SK-N-SH (cell line): Measurements from ENCODE around the gene TBX4. TPM values are rescaled to one million over a fixed set of nuclear protein-coding genes. Genes with fewer than 3 reads are reported as not detected.

Experiments
- CTCF ChIA-PET: fragments of 300-600, 350-600 bp; formaldehyde crosslinking; extraction: SDS; loops from one replicate; lab custom pipeline; 2021; lab: Yijun Ruan, JAX
- POLR2A ChIA-PET: fragments of 350-600 bp; sonication (Branson Sonifier 250); formaldehyde crosslinking; extraction: SDS; loops from one replicate; lab custom pipeline; 2020; ENCODE audit warnings: antibody characterized with exemption, inconsistent platforms; lab: Yijun Ruan, JAX
- DNase-seq: peaks from one replicate; pipeline ENCODE4 v3.0.0; 2012
- H2AFZ ChIP-seq: fragments of 200-600 bp; sonication (generic); 2 replicates; pipeline ENCODE4 v1.8.1; 2016; ENCODE audit warnings: antibody characterized with exemption, mild to moderate bottlenecking, low read depth
- H3F3A ChIP-seq: fragments of 200-600 bp; sonication (generic); replicated peaks from 2 replicates; pipeline ENCODE3; 2016; ENCODE audit warnings: antibody characterized with exemption, mild to moderate bottlenecking; ENCODE audit not compliant: insufficient read depth
- H3K27ac ChIP-seq, 2 experiments: fragments of 200-500 bp in 1 of 2; fragments of 200-600 bp in 1 of 2; sonication (Bioruptor generic) in 1 of 2; sonication (generic), shearing (Covaris generic) in 1 of 2; 2 replicates each; pipeline versions ENCODE4 v1.5.1 to v1.6.1; 2014 to 2016; ENCODE audit warnings: low read depth in 2 of 2, inconsistent platforms in 1 of 2, low read length in 1 of 2, mild to moderate bottlenecking in 1 of 2, mixed read lengths in 1 of 2
- H3K27me3 ChIP-seq: fragments of 200-600 bp; sonication (generic), shearing (Covaris generic); 2 replicates; pipeline ENCODE4 v1.6.1; 2016; ENCODE audit warnings: mixed run types; ENCODE audit not compliant: insufficient read depth
- H3K36me3 ChIP-seq, 2 experiments: fragments of 200-500 bp in 1 of 2; fragments of 200-600 bp in 1 of 2; sonication (Bioruptor generic) in 1 of 2; sonication (generic) in 1 of 2; replicated peaks in 1 of 2; 2 replicates each; pipeline versions ENCODE3 to v1.5.1; 2014 to 2016; ENCODE audit warnings: low read length in 1 of 2, mild to moderate bottlenecking in 1 of 2; ENCODE audit not compliant: insufficient read depth in 2 of 2, control insufficient read depth in 1 of 2
- H3K4me1 ChIP-seq, 2 experiments: fragments of 200-500 bp in 1 of 2; fragments of 200-600 bp in 1 of 2; sonication (Bioruptor generic) in 1 of 2; sonication (generic), shearing (Covaris generic) in 1 of 2; 2 replicates each; pipeline versions ENCODE4 v1.5.1 to v1.6.1; 2014 to 2016; ENCODE audit warnings: low read depth in 1 of 2, low read length in 1 of 2, mixed run types in 1 of 2; ENCODE audit not compliant: insufficient read depth in 2 of 2, control insufficient read depth in 1 of 2
- H3K4me2 ChIP-seq: fragments of 200-600 bp; sonication (generic), shearing (Covaris generic); 2 replicates; pipeline ENCODE4 v1.6.1; 2017; ENCODE audit warnings: mixed run types
- H3K4me3 ChIP-seq, 2 experiments: fragments of 200-500 bp in 1 of 2; fragments of 200-600 bp in 1 of 2; sonication (Bioruptor generic) in 1 of 2; sonication (generic), shearing (Covaris generic) in 1 of 2; 2 replicates each; pipeline versions ENCODE4 v1.5.1 to v1.8.1; 2014 to 2016; ENCODE audit warnings: low read depth in 2 of 2, inconsistent platforms in 1 of 2, low read length in 1 of 2, mild to moderate bottlenecking in 1 of 2, mixed read lengths in 1 of 2, moderate library complexity in 1 of 2
- H3K79me2 ChIP-seq: fragments of 200-600 bp; sonication (generic); 2 replicates; pipeline ENCODE4 v1.8.1; 2017; ENCODE audit warnings: mild to moderate bottlenecking; ENCODE audit not compliant: insufficient read depth
- H3K9ac ChIP-seq: fragments of 200-600 bp; sonication (generic); 2 replicates; pipeline ENCODE4 v1.6.1; 2017; ENCODE audit warnings: mixed run types
- H3K9me2 ChIP-seq: fragments of 200-600 bp; sonication (generic); 2 replicates; pipeline ENCODE4 v1.6.1; 2017; ENCODE audit warnings: mixed run types
- H3K9me3 ChIP-seq: fragments of 200-600 bp; sonication (generic); 2 replicates; pipeline ENCODE4 v1.6.1; 2017; ENCODE audit warnings: mixed run types, mild to moderate bottlenecking, moderate library complexity
- H4K20me1 ChIP-seq: fragments of 200-600 bp; sonication (generic); 2 replicates; pipeline ENCODE4 v1.6.1; 2017; ENCODE audit warnings: mild to moderate bottlenecking, mixed run types; ENCODE audit not compliant: insufficient read depth
- ELF1 ChIP-seq: IDR thresholded peaks from 2 replicates; pipeline ENCODE4 v1.4.0; 2012
- EP300 ChIP-seq, 2 experiments: IDR thresholded peaks; 2 replicates each; pipeline versions ENCODE4 v1.4.0 to v1.6.1; 2012; ENCODE audit warnings: borderline replicate concordance in 1 of 2, low read depth in 1 of 2, low read length in 1 of 2
- FOSL2 ChIP-seq: IDR thresholded peaks from 2 replicates; pipeline ENCODE4 v1.4.0; 2012; ENCODE audit warnings: low read depth, mild to moderate bottlenecking, moderate library complexity, borderline replicate concordance
- FOXJ3 ChIP-seq: sonication (generic); formaldehyde crosslinking; IDR thresholded peaks from 2 replicates; pipeline ENCODE4 v1.5.1; 2020; ENCODE audit warnings: mild to moderate bottlenecking, missing genetic modification reagents
- FOXM1 ChIP-seq: IDR thresholded peaks from 2 replicates; pipeline ENCODE4 v1.4.0; 2012; ENCODE audit warnings: low read depth, mild to moderate bottlenecking
- JUND ChIP-seq: IDR thresholded peaks from 2 replicates; pipeline ENCODE4 v1.4.0; 2012
- MAX ChIP-seq: IDR thresholded peaks from 2 replicates; pipeline ENCODE4 v1.4.0; 2012; ENCODE audit warnings: low read depth
- NFIC ChIP-seq: IDR thresholded peaks from 2 replicates; pipeline ENCODE4 v1.4.0; 2012; ENCODE audit warnings: borderline replicate concordance
- NRF1 ChIP-seq: IDR thresholded peaks from 2 replicates; pipeline ENCODE4 v1.6.1; 2012; ENCODE audit warnings: low read depth, mild to moderate bottlenecking, low read length
- POLR2AphosphoS5 ChIP-seq: IDR thresholded peaks from 2 replicates; pipeline ENCODE4 v1.6.1; 2012; ENCODE audit warnings: low read depth, low read length
- RCOR1 ChIP-seq: fragments of 150-350 bp; IDR thresholded peaks from 2 replicates; pipeline ENCODE4 v1.6.1; 2017; ENCODE audit warnings: antibody characterized with exemption, low read length
- TAF1 ChIP-seq: IDR thresholded peaks from 2 replicates; pipeline ENCODE4 v1.6.1; 2012; ENCODE audit warnings: low read depth, mild to moderate bottlenecking, low read length, moderate library complexity, borderline replicate concordance
- TCF12 ChIP-seq: IDR thresholded peaks from 2 replicates; pipeline ENCODE4 v1.4.0; 2012
- USF2 ChIP-seq: fragments of 150-350 bp; IDR thresholded peaks from 2 replicates; pipeline ENCODE4 v1.6.1; 2017; ENCODE audit warnings: antibody characterized with exemption, low read length, low read depth, borderline replicate concordance
- WGBS: methylation state at CpG from one replicate; pipeline ENCODE4 v1.1.6; 2017; ENCODE audit warnings: low lambda C conversion rate; 5-methylcytosine and 5-hydroxymethylcytosine counted together
- polyA plus RNA-seq, 3 experiments: library from polyadenylated mRNA; depleted of rRNA; stranded (reverse); fragments of >200 nt; gene quantifications; 2 replicates each; pipeline ENCODE4 v1.2.3, GENCODE V29; 2012

The TBX4 gene
- polyA plus RNA-seq, 1 of the 3 experiments (the other 2 are of a cell fraction), result 0.02 TPM

GRCh38 chr17:61474235-61474927, 22.2 kb downstream of the TBX4 start:
- H3K27ac ChIP-seq, result no peak overlapping the region
- no peaks in the 10 kb centered on the region for H3F3A ChIP-seq
- no peaks in the 10 kb centered on the region for H3K9me3 ChIP-seq
- H3K36me3 ChIP-seq, result no peaks in the 10 kb centered on the region
- no peaks in the 10 kb centered on the region for H3K79me2 ChIP-seq
- H4K20me1 ChIP-seq, result no peaks in the 10 kb centered on the region
- H3K9ac ChIP-seq, result no peak overlapping the region
- H3K4me2 ChIP-seq, result no peak overlapping the region
- CTCF ChIA-PET, result interaction anchor here (1.5 to 3.2 kb wide), 4 partner anchors 10 to 58 kb away, joined by 3 to 12 read pairs (median 6); no protein-coding TSS in a partner anchor
- no peak overlapping the region for H2AFZ ChIP-seq
- 86% methylated on average over 12 of the region's 12 CpGs for WGBS
- POLR2A ChIA-PET, result interaction anchor here (1.4 kb wide), 1 partner anchor 10 kb away, joined by 3 read pairs; no protein-coding TSS in a partner anchor
- no peak for DNase-seq
- TF ChIP-seq EP300 (IDR thresholded peaks at IDR 0.05; ENCODE audit: borderline replicate concordance in 1 of 2, low read depth in 1 of 2, low read length in 1 of 2) (no peak), TCF12 (0 out of 2 replicates have a peak, but pooled peaks have one; percentile 18), NFIC (0 out of 2 replicates have a peak, but pooled peaks have one; percentile 11), RCOR1 (0 out of 2 replicates have a peak, but pooled peaks have one; percentile 10), TAF1 (no peak)
- no peaks in the 10 kb centered on the region for H3K9me2 ChIP-seq
- no peaks in the 10 kb centered on the region for H3K27me3 ChIP-seq
- H3K4me3 ChIP-seq, result no peak overlapping the region
- H3K4me1 ChIP-seq, result peaks cover 0 to 27% of the 10 kb centered on the region in 2 experiments; a peak in 1 of 4 replicates

GRCh38 chr17:61474934-61475333, 22.7 kb downstream of the TBX4 start:
- no peaks in the 10 kb centered on the region for H3K79me2 ChIP-seq

More at GRCh38 chr17:61474934-61475333, 22.7 kb downstream of the TBX4 start:
- no peak overlapping the region for H3K9ac ChIP-seq
- WGBS, result 83% methylated on average over 6 of the region's 6 CpGs
- H3K9me3 ChIP-seq, result no peaks in the 10 kb centered on the region
- no peak for TF ChIP-seq ELF1
- no peak for TF ChIP-seq MAX
- no peak for TF ChIP-seq NRF1
- no peak for TF ChIP-seq POLR2AphosphoS5
- TF ChIP-seq JUND, result no peak
- no peak for TF ChIP-seq FOXJ3
- TF ChIP-seq FOSL2, result no peak
- TF ChIP-seq FOXM1, result no peak
- no peak for TF ChIP-seq USF2
- H3K27me3 ChIP-seq, result no peaks in the 10 kb centered on the region
- no peaks in the 10 kb centered on the region for H4K20me1 ChIP-seq
- POLR2A ChIA-PET, result interaction anchor here (1.4 kb wide), 1 partner anchor 10 kb away, joined by 3 read pairs; no protein-coding TSS in a partner anchor
- no peak overlapping the region for H2AFZ ChIP-seq
- CTCF ChIA-PET, result interaction anchor here (1.7 kb wide), 1 partner anchor 9 kb away, joined by 3 read pairs; no protein-coding TSS in a partner anchor
- H3K27ac ChIP-seq, result no peak overlapping the region
- H3K9me2 ChIP-seq, result no peaks in the 10 kb centered on the region
- H3K4me2 ChIP-seq, result no peak overlapping the region
- no peaks in the 10 kb centered on the region for H3F3A ChIP-seq
- no peaks in the 10 kb centered on the region for H3K36me3 ChIP-seq
- peaks cover 0 to 27% of the 10 kb centered on the region in 2 experiments; a peak in 1 of 4 replicates for H3K4me1 ChIP-seq
- no peak overlapping the region for H3K4me3 ChIP-seq
- no peak for DNase-seq
